ENCODE measurements around the gene TPCN2.

TPCN2 gene

DNA sequence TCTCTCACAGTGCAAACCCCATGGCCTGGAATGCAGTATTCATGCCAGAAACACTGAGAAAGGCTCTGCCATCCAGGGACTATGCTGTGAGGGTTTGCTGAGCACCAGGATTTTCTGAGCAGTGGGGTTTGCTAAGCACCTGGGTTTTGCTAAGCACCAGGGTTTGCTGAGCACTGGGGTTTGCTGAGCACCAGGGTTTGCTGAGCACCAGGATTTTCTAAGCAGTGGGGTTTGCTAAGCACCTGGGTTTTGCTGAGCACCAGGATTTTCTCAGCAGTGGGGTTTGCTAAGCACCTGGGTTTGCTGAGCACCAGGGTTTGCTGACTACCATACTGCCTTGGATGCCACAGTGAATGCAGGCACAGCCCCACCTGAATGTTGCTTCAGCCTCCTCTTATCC, 58.7 kb downstream of the TPCN2 start:
- no peaks in the 10 kb centered on the region for H3K9me3 ChIP-seq
- no peak overlapping the region for H3K27ac ChIP-seq
- intact Hi-C loops (cut with DNase I; ENCODE audit: low total_unique reads) = no loop called here
- H3K36me3 ChIP-seq = peaks cover 0 to 6% (median 0%) of the 10 kb centered on the region in 3 donors
- DNase-seq = peak in 1 of 2 donors; percentile 56
- peaks cover 0 to 4% of the 10 kb centered on the region in 2 donors for H3K27me3 ChIP-seq
- H3K4me1 ChIP-seq = peaks cover 0 to 15% (median 0%) of the 10 kb centered on the region in 4 donors
- TF ChIP-seq, protein P1, sequence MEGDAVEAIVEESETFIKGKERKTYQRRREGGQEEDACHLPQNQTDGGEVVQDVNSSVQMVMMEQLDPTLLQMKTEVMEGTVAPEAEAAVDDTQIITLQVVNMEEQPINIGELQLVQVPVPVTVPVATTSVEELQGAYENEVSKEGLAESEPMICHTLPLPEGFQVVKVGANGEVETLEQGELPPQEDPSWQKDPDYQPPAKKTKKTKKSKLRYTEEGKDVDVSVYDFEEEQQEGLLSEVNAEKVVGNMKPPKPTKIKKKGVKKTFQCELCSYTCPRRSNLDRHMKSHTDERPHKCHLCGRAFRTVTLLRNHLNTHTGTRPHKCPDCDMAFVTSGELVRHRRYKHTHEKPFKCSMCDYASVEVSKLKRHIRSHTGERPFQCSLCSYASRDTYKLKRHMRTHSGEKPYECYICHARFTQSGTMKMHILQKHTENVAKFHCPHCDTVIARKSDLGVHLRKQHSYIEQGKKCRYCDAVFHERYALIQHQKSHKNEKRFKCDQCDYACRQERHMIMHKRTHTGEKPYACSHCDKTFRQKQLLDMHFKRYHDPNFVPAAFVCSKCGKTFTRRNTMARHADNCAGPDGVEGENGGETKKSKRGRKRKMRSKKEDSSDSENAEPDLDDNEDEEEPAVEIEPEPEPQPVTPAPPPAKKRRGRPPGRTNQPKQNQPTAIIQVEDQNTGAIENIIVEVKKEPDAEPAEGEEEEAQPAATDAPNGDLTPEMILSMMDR (IDR thresholded peaks at IDR 0.05) = no peak
- H3K4me3 ChIP-seq = no peak overlapping the region

- intact Hi-C loops (cut with DNase I; ENCODE audit: low total_unique reads) = no loop called here
- TF ChIP-seq, protein P1 (IDR thresholded peaks at IDR 0.05) = no peak
- DNase-seq = no peak
- Histone ChIP-seq H3K27ac (no peak overlapping the region), H3K9me3 (no peaks in the 10 kb centered on the region), H3K27me3 (peaks cover 0 to 3% of the 10 kb centered on the region in 2 donors), H3K36me3 (peaks cover 0 to 6% (median 0%) of the 10 kb centered on the region in 3 donors), H3K4me1 (peaks cover 0 to 15% (median 0%) of the 10 kb centered on the region in 4 donors), H3K4me3 (no peak overlapping the region)
Observed at GRCh38 chr11:69108030-69108429, 59.3 kb downstream of the TPCN2 start.

DNA sequence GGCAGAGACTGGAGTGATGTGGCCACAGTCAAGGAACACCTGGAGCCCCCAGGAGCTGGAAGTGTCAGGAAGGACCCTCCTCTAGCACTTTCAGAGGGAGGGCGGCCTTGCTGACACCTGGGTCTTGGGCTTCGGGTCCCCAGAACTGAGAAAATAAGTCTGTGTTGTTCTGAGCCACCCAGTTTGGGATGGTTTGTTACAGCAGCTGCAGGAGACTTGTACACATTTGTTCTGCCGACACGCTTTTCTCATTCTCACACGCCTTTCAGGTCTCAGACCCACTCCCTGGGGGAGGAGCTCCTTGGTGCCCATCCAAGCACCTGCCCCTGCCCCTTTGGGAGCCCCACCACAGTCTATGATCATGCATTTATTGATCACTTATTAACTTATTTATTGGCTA, 59.8 kb downstream of the TPCN2 start:
- intact Hi-C loops (cut with DNase I; ENCODE audit: low total_unique reads) = no loop called here

GRCh38 chr11:69109101-69109500, 60.4 kb downstream of the TPCN2 start:
- TF ChIP-seq, protein P1 (IDR thresholded peaks at IDR 0.05) = no peak
- peaks cover 0 to 15% (median 0%) of the 10 kb centered on the region in 4 donors for H3K4me1 ChIP-seq
- no peak for DNase-seq
- H3K27me3 ChIP-seq = no peaks in the 10 kb centered on the region
- no peak overlapping the region for H3K4me3 ChIP-seq
- intact Hi-C loops (cut with DNase I; ENCODE audit: low total_unique reads) = no loop called here
- no peak overlapping the region for H3K27ac ChIP-seq
- peaks cover 0 to 6% (median 0%) of the 10 kb centered on the region in 3 donors for H3K36me3 ChIP-seq
- no peaks in the 10 kb centered on the region for H3K9me3 ChIP-seq

More for the DNA sequence above, 59.8 kb downstream of the TPCN2 start:
- Histone ChIP-seq H3K27me3 (no peaks in the 10 kb centered on the region), H3K27ac (no peak overlapping the region), H3K4me1 (peaks cover 0 to 15% (median 0%) of the 10 kb centered on the region in 4 donors), H3K4me3 (no peak overlapping the region), H3K9me3 (no peaks in the 10 kb centered on the region), H3K36me3 (peaks cover 0 to 6% (median 0%) of the 10 kb centered on the region in 3 donors)
- TF ChIP-seq, protein P1 (IDR thresholded peaks at IDR 0.05) = no peak
- no peak for DNase-seq

- Histone ChIP-seq H3K27ac (no peak overlapping the region), H3K4me1 (peaks cover 0 to 20% (median 5%) of the 10 kb centered on the region in 4 donors), H3K4me3 (no peak overlapping the region), H3K27me3 (no peaks in the 10 kb centered on the region), H3K9me3 (no peaks in the 10 kb centered on the region), H3K36me3 (peaks cover 0 to 6% (median 0%) of the 10 kb centered on the region in 3 donors)
- no peak for DNase-seq
- TF ChIP-seq, protein P1 (IDR thresholded peaks at IDR 0.05) = no peak
- intact Hi-C loops (cut with DNase I; ENCODE audit: low total_unique reads) = loop anchor here (10.0 kb wide), 1 partner anchor 184 kb away; the partner anchor contains the start of gene MYEOV
Observed at GRCh38 chr11:69110451-69110850, 61.7 kb downstream of the TPCN2 start.

Data from tibial artery (tissue), 4 donors.